Measurements from ENCODE around the gene BFSP2.

DNA sequence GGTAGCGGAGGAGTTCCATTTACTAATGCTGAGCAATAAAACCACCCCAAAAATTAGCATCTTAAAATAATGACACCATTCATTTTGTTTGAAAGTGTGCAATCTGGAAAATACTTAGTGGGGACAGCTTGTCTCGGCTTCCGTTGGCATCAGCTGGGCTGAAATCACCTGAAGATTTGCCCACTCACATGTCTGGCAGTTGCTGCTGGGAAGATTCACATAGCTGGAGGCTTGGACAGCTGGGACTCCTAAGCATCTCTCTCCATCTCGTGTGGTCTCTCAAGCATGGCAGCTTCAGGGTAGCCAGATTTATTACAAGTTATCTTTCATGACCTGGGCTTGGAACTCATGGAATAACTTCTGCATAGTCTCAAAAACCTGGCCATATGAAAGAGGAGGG is 38.4 kb upstream of the BFSP2 start:
- TF ChIP-seq, protein P1, sequence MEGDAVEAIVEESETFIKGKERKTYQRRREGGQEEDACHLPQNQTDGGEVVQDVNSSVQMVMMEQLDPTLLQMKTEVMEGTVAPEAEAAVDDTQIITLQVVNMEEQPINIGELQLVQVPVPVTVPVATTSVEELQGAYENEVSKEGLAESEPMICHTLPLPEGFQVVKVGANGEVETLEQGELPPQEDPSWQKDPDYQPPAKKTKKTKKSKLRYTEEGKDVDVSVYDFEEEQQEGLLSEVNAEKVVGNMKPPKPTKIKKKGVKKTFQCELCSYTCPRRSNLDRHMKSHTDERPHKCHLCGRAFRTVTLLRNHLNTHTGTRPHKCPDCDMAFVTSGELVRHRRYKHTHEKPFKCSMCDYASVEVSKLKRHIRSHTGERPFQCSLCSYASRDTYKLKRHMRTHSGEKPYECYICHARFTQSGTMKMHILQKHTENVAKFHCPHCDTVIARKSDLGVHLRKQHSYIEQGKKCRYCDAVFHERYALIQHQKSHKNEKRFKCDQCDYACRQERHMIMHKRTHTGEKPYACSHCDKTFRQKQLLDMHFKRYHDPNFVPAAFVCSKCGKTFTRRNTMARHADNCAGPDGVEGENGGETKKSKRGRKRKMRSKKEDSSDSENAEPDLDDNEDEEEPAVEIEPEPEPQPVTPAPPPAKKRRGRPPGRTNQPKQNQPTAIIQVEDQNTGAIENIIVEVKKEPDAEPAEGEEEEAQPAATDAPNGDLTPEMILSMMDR (IDR thresholded peaks at IDR 0.05): no peak
- no peak for TF ChIP-seq POLR2A (IDR thresholded peaks at IDR 0.05)
